ENCODE data around the gene SLC35E4.

DNA sequence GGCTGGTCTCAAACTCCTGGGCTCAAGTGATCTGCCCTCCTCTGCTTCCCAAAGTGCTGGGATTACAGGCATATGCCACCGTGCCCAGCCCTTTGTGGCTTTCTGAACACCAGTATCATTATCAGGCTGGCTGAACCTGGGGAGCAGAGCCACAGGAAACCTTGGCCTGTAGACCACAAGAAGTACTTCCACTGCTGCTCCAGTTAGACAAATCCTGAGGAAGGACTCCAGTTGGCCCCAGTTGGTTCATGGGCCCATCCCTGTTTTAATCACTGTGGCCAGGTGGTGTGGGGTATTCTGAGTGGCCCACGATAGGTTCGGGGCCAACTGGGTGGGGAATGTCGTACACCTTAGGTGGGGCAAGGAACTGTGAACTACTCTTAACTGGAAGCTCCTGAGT lies 37.6 kb downstream of the SLC35E4 start:
- TF ChIP-seq CTCF (IDR thresholded peaks at IDR 0.05) (no peak), POLR2A (IDR thresholded peaks at IDR 0.05) (no peak)
